Measurements from ENCODE around the gene MAML1.
A peak's percentile ranks its signal among the peaks of the same experiment; 100 is the strongest.

MAML1 gene

GRCh38 chr5:179806250-179807048, 73.8 kb downstream of the MAML1 start, which contains the start of gene MGAT4B:
Gene MGAT4B (minus strand): TSS chr5:179806866. CDS start chr5:179806583, 283 bp downstream.
- DNase-seq (ENCODE audit: low read depth): no peak

- DNase-seq (ENCODE audit: low read depth): no peak
Observed at GRCh38 chr5:179812135-179812825, 79.7 kb downstream of the MAML1 start.

GRCh38 chr5:179812997-179813607, 80.5 kb downstream of the MAML1 start:
- DNase-seq (ENCODE audit: low read depth): no peak

- DNase-seq (ENCODE audit: low read depth): no peak
Observed at GRCh38 chr5:179814090-179814489, 81.5 kb downstream of the MAML1 start.

- DNase-seq (ENCODE audit: low read depth): no peak
Observed at GRCh38 chr5:179815491-179816249, 83.0 kb downstream of the MAML1 start.

- DNase-seq (ENCODE audit: low read depth): no peak
Observed at GRCh38 chr5:179816401-179816795, 83.8 kb downstream of the MAML1 start.

- no peak for DNase-seq (ENCODE audit: low read depth)
Observed at GRCh38 chr5:179816796-179817469, 84.3 kb downstream of the MAML1 start.

GRCh38 chr5:179817470-179817840, 84.8 kb downstream of the MAML1 start:
- DNase-seq (ENCODE audit: low read depth): no peak

GRCh38 chr5:179817890-179818745, 85.5 kb downstream of the MAML1 start:
- no peak for DNase-seq (ENCODE audit: low read depth)

GRCh38 chr5:179818746-179819295, 86.2 kb downstream of the MAML1 start:
- peak; percentile 86 for DNase-seq (ENCODE audit: low read depth)

GRCh38 chr5:179819296-179820126, 86.9 kb downstream of the MAML1 start:
- DNase-seq (ENCODE audit: low read depth): no peak

GRCh38 chr5:179820127-179820482, 87.5 kb downstream of the MAML1 start:
- no peak for DNase-seq (ENCODE audit: low read depth)

- DNase-seq (ENCODE audit: low read depth): no peak
Observed at GRCh38 chr5:179820483-179821297, 88.1 kb downstream of the MAML1 start, which contains the start of gene SQSTM1. Gene SQSTM1 (plus strand): TSS chr5:179820905. CDS start chr5:179820937, 32 bp downstream.

GRCh38 chr5:179821298-179822058, 88.9 kb downstream of the MAML1 start:
- DNase-seq (ENCODE audit: low read depth): no peak

- no peak for DNase-seq (ENCODE audit: low read depth)
Observed at GRCh38 chr5:179822059-179822432, 89.4 kb downstream of the MAML1 start.

- DNase-seq (ENCODE audit: low read depth): no peak
Observed at GRCh38 chr5:179822444-179822990, 89.9 kb downstream of the MAML1 start.

GRCh38 chr5:179823937-179824744, 91.5 kb downstream of the MAML1 start:
- no peak for DNase-seq (ENCODE audit: low read depth)
